ENCODE data around the gene MSRB1. TPM values are rescaled to one million over a fixed set of nuclear protein-coding genes. Genes with fewer than 3 reads are reported as not detected.

The MSRB1 gene
- total and polyA plus RNA-seq, 9 of the 15 experiments (the other 6 are each of a cell fraction or from before 2014, with no cell fraction given) = 5.4 to 33.7 (median 25.7) TPM

DNA sequence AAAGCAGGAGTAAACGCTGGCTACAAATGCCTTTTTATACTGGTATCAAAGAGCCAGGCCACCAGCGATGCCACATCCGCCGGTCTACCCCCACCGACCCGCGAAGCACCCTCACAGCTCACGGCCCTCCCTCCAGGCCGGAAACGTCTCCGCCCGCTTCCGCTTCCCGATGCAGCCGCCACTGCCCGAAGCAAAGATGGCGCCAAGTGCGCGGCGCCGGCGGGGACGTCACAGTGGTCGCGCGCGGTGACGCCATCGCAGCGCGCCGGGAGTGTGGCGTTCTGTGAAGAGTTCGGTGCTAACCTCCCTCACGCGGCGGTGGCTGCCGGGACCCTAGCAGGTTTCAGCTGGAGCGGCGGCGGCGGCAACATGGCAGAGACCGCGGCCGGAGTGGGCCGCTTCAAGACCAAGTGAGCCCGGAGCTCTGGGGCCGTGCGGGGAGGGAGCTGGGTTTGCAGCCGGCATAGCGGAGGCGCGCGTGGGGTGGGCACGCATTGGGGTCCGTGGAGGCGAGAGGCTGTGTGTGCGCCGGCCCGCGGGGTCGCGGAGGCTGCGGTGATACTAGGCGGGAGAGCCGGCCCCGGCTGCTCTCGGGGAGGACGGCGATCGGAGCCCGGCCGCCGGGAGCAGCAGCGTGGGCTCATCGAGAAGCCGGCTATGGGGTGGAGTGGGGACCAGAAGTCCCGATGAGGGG is 28.9 kb upstream of the MSRB1 start, which contains the start of gene TBL3 (continued):
- TF ChIP-seq, protein P1, sequence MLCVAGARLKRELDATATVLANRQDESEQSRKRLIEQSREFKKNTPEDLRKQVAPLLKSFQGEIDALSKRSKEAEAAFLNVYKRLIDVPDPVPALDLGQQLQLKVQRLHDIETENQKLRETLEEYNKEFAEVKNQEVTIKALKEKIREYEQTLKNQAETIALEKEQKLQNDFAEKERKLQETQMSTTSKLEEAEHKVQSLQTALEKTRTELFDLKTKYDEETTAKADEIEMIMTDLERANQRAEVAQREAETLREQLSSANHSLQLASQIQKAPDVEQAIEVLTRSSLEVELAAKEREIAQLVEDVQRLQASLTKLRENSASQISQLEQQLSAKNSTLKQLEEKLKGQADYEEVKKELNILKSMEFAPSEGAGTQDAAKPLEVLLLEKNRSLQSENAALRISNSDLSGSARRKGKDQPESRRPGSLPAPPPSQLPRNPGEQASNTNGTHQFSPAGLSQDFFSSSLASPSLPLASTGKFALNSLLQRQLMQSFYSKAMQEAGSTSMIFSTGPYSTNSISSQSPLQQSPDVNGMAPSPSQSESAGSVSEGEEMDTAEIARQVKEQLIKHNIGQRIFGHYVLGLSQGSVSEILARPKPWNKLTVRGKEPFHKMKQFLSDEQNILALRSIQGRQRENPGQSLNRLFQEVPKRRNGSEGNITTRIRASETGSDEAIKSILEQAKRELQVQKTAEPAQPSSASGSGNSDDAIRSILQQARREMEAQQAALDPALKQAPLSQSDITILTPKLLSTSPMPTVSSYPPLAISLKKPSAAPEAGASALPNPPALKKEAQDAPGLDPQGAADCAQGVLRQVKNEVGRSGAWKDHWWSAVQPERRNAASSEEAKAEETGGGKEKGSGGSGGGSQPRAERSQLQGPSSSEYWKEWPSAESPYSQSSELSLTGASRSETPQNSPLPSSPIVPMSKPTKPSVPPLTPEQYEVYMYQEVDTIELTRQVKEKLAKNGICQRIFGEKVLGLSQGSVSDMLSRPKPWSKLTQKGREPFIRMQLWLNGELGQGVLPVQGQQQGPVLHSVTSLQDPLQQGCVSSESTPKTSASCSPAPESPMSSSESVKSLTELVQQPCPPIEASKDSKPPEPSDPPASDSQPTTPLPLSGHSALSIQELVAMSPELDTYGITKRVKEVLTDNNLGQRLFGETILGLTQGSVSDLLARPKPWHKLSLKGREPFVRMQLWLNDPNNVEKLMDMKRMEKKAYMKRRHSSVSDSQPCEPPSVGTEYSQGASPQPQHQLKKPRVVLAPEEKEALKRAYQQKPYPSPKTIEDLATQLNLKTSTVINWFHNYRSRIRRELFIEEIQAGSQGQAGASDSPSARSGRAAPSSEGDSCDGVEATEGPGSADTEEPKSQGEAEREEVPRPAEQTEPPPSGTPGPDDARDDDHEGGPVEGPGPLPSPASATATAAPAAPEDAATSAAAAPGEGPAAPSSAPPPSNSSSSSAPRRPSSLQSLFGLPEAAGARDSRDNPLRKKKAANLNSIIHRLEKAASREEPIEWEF (CRISPR knock-in tag; IDR thresholded peaks at IDR 0.05) = no peak
- TF ChIP-seq MCM3 (IDR thresholded peaks at IDR 0.05) (no peak), CCNT2 (IDR thresholded peaks at IDR 0.05; ENCODE audit: borderline replicate concordance, extremely low read depth, insufficient read length, low read depth, low read length) (peak; percentile 91), FUS (optimal IDR thresholded peaks at IDR 0.05; ENCODE audit: low read depth, low read length) (no peak), ELF2 (CRISPR knock-in tag; IDR thresholded peaks at IDR 0.05) (peak; percentile 98)
- TF ChIP-seq, protein P2, sequence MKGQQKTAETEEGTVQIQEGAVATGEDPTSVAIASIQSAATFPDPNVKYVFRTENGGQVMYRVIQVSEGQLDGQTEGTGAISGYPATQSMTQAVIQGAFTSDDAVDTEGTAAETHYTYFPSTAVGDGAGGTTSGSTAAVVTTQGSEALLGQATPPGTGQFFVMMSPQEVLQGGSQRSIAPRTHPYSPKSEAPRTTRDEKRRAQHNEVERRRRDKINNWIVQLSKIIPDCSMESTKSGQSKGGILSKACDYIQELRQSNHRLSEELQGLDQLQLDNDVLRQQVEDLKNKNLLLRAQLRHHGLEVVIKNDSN (CRISPR knock-in tag; IDR thresholded peaks at IDR 0.05) = no peak
- TF ChIP-seq, protein P3, sequence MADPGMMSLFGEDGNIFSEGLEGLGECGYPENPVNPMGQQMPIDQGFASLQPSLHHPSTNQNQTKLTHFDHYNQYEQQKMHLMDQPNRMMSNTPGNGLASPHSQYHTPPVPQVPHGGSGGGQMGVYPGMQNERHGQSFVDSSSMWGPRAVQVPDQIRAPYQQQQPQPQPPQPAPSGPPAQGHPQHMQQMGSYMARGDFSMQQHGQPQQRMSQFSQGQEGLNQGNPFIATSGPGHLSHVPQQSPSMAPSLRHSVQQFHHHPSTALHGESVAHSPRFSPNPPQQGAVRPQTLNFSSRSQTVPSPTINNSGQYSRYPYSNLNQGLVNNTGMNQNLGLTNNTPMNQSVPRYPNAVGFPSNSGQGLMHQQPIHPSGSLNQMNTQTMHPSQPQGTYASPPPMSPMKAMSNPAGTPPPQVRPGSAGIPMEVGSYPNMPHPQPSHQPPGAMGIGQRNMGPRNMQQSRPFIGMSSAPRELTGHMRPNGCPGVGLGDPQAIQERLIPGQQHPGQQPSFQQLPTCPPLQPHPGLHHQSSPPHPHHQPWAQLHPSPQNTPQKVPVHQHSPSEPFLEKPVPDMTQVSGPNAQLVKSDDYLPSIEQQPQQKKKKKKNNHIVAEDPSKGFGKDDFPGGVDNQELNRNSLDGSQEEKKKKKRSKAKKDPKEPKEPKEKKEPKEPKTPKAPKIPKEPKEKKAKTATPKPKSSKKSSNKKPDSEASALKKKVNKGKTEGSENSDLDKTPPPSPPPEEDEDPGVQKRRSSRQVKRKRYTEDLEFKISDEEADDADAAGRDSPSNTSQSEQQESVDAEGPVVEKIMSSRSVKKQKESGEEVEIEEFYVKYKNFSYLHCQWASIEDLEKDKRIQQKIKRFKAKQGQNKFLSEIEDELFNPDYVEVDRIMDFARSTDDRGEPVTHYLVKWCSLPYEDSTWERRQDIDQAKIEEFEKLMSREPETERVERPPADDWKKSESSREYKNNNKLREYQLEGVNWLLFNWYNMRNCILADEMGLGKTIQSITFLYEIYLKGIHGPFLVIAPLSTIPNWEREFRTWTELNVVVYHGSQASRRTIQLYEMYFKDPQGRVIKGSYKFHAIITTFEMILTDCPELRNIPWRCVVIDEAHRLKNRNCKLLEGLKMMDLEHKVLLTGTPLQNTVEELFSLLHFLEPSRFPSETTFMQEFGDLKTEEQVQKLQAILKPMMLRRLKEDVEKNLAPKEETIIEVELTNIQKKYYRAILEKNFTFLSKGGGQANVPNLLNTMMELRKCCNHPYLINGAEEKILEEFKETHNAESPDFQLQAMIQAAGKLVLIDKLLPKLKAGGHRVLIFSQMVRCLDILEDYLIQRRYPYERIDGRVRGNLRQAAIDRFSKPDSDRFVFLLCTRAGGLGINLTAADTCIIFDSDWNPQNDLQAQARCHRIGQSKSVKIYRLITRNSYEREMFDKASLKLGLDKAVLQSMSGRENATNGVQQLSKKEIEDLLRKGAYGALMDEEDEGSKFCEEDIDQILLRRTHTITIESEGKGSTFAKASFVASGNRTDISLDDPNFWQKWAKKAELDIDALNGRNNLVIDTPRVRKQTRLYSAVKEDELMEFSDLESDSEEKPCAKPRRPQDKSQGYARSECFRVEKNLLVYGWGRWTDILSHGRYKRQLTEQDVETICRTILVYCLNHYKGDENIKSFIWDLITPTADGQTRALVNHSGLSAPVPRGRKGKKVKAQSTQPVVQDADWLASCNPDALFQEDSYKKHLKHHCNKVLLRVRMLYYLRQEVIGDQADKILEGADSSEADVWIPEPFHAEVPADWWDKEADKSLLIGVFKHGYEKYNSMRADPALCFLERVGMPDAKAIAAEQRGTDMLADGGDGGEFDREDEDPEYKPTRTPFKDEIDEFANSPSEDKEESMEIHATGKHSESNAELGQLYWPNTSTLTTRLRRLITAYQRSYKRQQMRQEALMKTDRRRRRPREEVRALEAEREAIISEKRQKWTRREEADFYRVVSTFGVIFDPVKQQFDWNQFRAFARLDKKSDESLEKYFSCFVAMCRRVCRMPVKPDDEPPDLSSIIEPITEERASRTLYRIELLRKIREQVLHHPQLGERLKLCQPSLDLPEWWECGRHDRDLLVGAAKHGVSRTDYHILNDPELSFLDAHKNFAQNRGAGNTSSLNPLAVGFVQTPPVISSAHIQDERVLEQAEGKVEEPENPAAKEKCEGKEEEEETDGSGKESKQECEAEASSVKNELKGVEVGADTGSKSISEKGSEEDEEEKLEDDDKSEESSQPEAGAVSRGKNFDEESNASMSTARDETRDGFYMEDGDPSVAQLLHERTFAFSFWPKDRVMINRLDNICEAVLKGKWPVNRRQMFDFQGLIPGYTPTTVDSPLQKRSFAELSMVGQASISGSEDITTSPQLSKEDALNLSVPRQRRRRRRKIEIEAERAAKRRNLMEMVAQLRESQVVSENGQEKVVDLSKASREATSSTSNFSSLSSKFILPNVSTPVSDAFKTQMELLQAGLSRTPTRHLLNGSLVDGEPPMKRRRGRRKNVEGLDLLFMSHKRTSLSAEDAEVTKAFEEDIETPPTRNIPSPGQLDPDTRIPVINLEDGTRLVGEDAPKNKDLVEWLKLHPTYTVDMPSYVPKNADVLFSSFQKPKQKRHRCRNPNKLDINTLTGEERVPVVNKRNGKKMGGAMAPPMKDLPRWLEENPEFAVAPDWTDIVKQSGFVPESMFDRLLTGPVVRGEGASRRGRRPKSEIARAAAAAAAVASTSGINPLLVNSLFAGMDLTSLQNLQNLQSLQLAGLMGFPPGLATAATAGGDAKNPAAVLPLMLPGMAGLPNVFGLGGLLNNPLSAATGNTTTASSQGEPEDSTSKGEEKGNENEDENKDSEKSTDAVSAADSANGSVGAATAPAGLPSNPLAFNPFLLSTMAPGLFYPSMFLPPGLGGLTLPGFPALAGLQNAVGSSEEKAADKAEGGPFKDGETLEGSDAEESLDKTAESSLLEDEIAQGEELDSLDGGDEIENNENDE (IDR thresholded peaks at IDR 0.05; ENCODE audit: low read depth, low read length) = no peak
